ENCODE results near the gene SND1.

SND1 gene

DNA sequence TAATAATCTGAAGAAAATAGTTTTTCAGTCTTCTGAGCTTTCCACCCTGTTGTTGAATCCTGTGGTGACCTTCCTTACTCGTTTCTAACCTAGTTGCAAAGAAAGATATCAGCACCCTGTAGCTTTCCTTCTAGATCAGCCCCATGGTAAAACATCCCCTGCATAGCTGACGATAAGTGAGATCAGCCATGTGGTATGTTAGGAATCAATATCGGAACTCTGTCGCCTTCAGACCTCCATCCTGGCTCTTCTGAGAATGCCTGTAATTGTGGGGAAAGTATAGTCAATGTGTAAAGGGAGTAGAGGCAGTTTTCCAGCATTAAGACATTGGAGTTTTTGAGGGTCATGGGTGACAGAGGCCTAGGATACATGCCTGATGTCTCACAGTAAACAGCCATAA, 227.4 kb downstream of the SND1 start:
- no peak overlapping the region for H3K4me3 ChIP-seq
- H3K27ac ChIP-seq = no peak overlapping the region
- DNase-seq (ENCODE audit: low read depth, low spot score) = no peak
- H3K9me3 ChIP-seq (ENCODE audit: low read depth, low read length) = no peaks in the 10 kb centered on the region
- TF ChIP-seq EZH2 (IDR thresholded peaks at IDR 0.05) (no peak), FOXP2 (optimal IDR thresholded peaks at IDR 0.05; ENCODE audit: control extremely low read depth, extremely low read length, insufficient read depth) (no peak), POLR2AphosphoS5 (IDR thresholded peaks at IDR 0.05; ENCODE audit: borderline replicate concordance, low read depth, low read length) (no peak)
- H3K36me3 ChIP-seq (ENCODE audit: insufficient read depth, low read length) = no peaks in the 10 kb centered on the region
- H3K9ac ChIP-seq (ENCODE audit: insufficient read length) = no peak overlapping the region

DNA sequence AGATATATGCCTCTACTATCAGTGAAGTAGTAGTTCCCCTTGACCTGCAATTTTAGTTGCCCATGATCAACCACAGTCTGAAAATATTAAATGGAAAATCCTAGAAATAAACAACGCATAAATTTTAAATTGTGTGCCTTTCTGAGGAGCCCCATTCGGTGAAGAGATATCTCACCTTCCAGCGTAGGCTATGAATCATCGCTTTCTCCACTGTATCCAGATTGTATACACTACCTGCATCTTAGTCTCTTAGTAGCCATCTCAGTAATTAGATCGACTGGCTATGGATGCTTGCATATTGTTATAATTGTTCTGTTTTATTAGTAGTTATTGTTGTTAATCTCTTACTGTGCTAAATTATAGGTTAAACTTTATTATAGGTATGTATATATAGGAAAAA, 227.9 kb downstream of the SND1 start:
- TF ChIP-seq FOXP2 (optimal IDR thresholded peaks at IDR 0.05; ENCODE audit: control extremely low read depth, extremely low read length, insufficient read depth) = no peak
- no peak for TF ChIP-seq POLR2AphosphoS5 (IDR thresholded peaks at IDR 0.05; ENCODE audit: borderline replicate concordance, low read depth, low read length)
- TF ChIP-seq EZH2 (IDR thresholded peaks at IDR 0.05) = no peak
- H3K36me3 ChIP-seq (ENCODE audit: insufficient read depth, low read length) = no peaks in the 10 kb centered on the region
- no peak overlapping the region for H3K27ac ChIP-seq
- no peaks in the 10 kb centered on the region for H3K9me3 ChIP-seq (ENCODE audit: low read depth, low read length)
- no peak overlapping the region for H3K9ac ChIP-seq (ENCODE audit: insufficient read length)
- no peak overlapping the region for H3K4me3 ChIP-seq
- DNase-seq (ENCODE audit: low read depth, low spot score) = no peak

- no peak overlapping the region for H3K27ac ChIP-seq
- no peak for TF ChIP-seq POLR2AphosphoS5 (IDR thresholded peaks at IDR 0.05; ENCODE audit: borderline replicate concordance, low read depth, low read length)
- no peak for TF ChIP-seq FOXP2 (optimal IDR thresholded peaks at IDR 0.05; ENCODE audit: control extremely low read depth, extremely low read length, insufficient read depth)
- no peak for TF ChIP-seq EZH2 (IDR thresholded peaks at IDR 0.05)
- no peak for DNase-seq (ENCODE audit: low read depth, low spot score)
- H3K4me3 ChIP-seq = no peak overlapping the region
- no peak overlapping the region for H3K9ac ChIP-seq (ENCODE audit: insufficient read length)
- no peaks in the 10 kb centered on the region for H3K9me3 ChIP-seq (ENCODE audit: low read depth, low read length)
- no peaks in the 10 kb centered on the region for H3K36me3 ChIP-seq (ENCODE audit: insufficient read depth, low read length)
These were observed 228.5 kb downstream of the SND1 start for GRCh38 chr7:127880454-127880853.

- Histone ChIP-seq H3K4me3 (no peak overlapping the region), H3K27ac (no peak overlapping the region), H3K36me3 (ENCODE audit: insufficient read depth, low read length) (no peaks in the 10 kb centered on the region), H3K9ac (ENCODE audit: insufficient read length) (no peak overlapping the region), H3K9me3 (ENCODE audit: low read depth, low read length) (no peaks in the 10 kb centered on the region)
- no peak for TF ChIP-seq FOXP2 (optimal IDR thresholded peaks at IDR 0.05; ENCODE audit: control extremely low read depth, extremely low read length, insufficient read depth)
- no peak for TF ChIP-seq POLR2AphosphoS5 (IDR thresholded peaks at IDR 0.05; ENCODE audit: borderline replicate concordance, low read depth, low read length)
- TF ChIP-seq EZH2 (IDR thresholded peaks at IDR 0.05) = no peak
- no peak for DNase-seq (ENCODE audit: low read depth, low spot score)
These were observed 229.6 kb downstream of the SND1 start for GRCh38 chr7:127881564-127881963.

DNA sequence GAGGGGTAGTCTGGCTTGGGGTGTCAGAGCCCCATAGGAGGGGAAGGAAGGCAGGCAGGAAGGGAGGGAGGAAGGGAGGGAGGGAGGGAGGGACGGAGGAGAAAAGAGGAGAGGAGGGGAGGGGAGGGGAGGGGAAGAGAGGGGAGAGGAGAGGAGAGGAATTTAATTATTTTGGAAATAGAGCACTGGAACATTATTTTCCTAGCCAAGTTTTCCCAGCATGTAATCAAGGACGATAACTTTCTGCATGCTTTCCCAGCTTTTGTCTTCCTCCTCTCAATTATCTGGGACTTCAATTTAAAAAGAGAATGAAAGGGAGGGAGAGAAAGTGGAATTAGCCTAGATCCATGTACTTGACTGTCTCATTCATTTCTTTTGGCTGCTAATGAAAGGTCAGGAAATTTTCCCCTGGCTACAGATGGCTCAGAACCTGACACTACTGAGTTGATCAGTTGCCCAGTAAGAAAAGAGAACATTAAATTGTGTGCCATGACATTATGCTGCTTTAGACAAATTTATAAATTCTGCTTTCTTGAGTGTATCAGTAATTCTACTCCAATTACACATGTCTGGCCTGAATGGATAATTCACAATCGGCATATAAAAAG, 230.4 kb downstream of the SND1 start:
- no peak overlapping the region for H3K27ac ChIP-seq
- H3K9ac ChIP-seq (ENCODE audit: insufficient read length) = no peak overlapping the region
- no peak overlapping the region for H3K4me3 ChIP-seq
- TF ChIP-seq FOXP2 (optimal IDR thresholded peaks at IDR 0.05; ENCODE audit: control extremely low read depth, extremely low read length, insufficient read depth) (no peak), POLR2AphosphoS5 (IDR thresholded peaks at IDR 0.05; ENCODE audit: borderline replicate concordance, low read depth, low read length) (no peak), EZH2 (IDR thresholded peaks at IDR 0.05) (no peak)
- DNase-seq (ENCODE audit: low read depth, low spot score) = no peak
- H3K9me3 ChIP-seq (ENCODE audit: low read depth, low read length) = no peaks in the 10 kb centered on the region
- no peaks in the 10 kb centered on the region for H3K36me3 ChIP-seq (ENCODE audit: insufficient read depth, low read length)

DNA sequence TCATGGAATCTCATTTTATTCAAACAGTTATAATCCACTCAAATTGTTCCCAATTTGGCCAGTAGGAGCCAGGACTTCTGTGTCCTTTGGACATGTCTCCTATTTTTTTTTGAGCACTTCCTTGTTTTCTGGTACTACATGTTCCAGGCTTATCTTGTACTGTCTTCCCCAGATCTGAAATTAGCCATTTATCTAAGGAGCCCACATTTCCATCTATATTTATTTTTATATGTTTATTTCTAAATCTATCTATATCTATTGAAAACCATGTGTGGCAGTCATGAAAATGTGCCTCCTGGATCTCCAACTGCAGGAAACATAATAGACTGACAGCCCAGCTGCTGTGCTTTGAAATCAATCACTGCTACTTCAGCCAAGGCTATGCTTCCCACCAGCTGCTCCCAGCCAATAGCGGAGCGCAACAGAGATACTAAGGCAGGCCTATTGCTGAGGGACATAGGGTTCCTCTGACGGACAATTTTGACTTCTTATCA, 232.1 kb downstream of the SND1 start:
- Histone ChIP-seq H3K9me3 (ENCODE audit: low read depth, low read length) (no peaks in the 10 kb centered on the region), H3K27ac (no peak overlapping the region), H3K36me3 (ENCODE audit: insufficient read depth, low read length) (peaks cover 11% of the 10 kb centered on the region), H3K4me3 (no peak overlapping the region), H3K9ac (ENCODE audit: insufficient read length) (no peak overlapping the region)
- no peak for DNase-seq (ENCODE audit: low read depth, low spot score)
- TF ChIP-seq POLR2AphosphoS5 (IDR thresholded peaks at IDR 0.05; ENCODE audit: borderline replicate concordance, low read depth, low read length) (no peak), EZH2 (IDR thresholded peaks at IDR 0.05) (no peak), FOXP2 (optimal IDR thresholded peaks at IDR 0.05; ENCODE audit: control extremely low read depth, extremely low read length, insufficient read depth) (no peak)

- TF ChIP-seq EZH2 (IDR thresholded peaks at IDR 0.05) (no peak), POLR2AphosphoS5 (IDR thresholded peaks at IDR 0.05; ENCODE audit: borderline replicate concordance, low read depth, low read length) (no peak), FOXP2 (optimal IDR thresholded peaks at IDR 0.05; ENCODE audit: control extremely low read depth, extremely low read length, insufficient read depth) (no peak)
- no peaks in the 10 kb centered on the region for H3K9me3 ChIP-seq (ENCODE audit: low read depth, low read length)
- H3K27ac ChIP-seq = no peak overlapping the region
- H3K9ac ChIP-seq (ENCODE audit: insufficient read length) = no peak overlapping the region
- no peak overlapping the region for H3K4me3 ChIP-seq
- H3K36me3 ChIP-seq (ENCODE audit: insufficient read depth, low read length) = peaks cover 16% of the 10 kb centered on the region
- DNase-seq (ENCODE audit: low read depth, low spot score) = no peak
These were observed 233.3 kb downstream of the SND1 start for GRCh38 chr7:127885222-127885772.

- Histone ChIP-seq H3K27ac (no peak overlapping the region), H3K9me3 (ENCODE audit: low read depth, low read length) (no peaks in the 10 kb centered on the region), H3K9ac (ENCODE audit: insufficient read length) (no peak overlapping the region), H3K36me3 (ENCODE audit: insufficient read depth, low read length) (peaks cover 17% of the 10 kb centered on the region), H3K4me3 (no peak overlapping the region)
- DNase-seq (ENCODE audit: low read depth, low spot score) = no peak
- TF ChIP-seq FOXP2 (optimal IDR thresholded peaks at IDR 0.05; ENCODE audit: control extremely low read depth, extremely low read length, insufficient read depth) (no peak), EZH2 (IDR thresholded peaks at IDR 0.05) (no peak), POLR2AphosphoS5 (IDR thresholded peaks at IDR 0.05; ENCODE audit: borderline replicate concordance, low read depth, low read length) (no peak)
These were observed 233.8 kb downstream of the SND1 start for GRCh38 chr7:127885843-127886242.
